ENCODE data around the gene LUM.

The LUM gene

GRCh38 chr12:91100906-91101305 is 10.4 kb downstream of the LUM start:
- no peak for TF ChIP-seq CTCF (IDR thresholded peaks at IDR 0.05)

GRCh38 chr12:91099836-91100235 is 11.5 kb downstream of the LUM start:
- no peak for TF ChIP-seq CTCF (IDR thresholded peaks at IDR 0.05)

GRCh38 chr12:91099341-91099740 is 12.0 kb downstream of the LUM start:
- TF ChIP-seq CTCF (IDR thresholded peaks at IDR 0.05): no peak

GRCh38 chr12:91098941-91099340 is 12.4 kb downstream of the LUM start:
- TF ChIP-seq CTCF (IDR thresholded peaks at IDR 0.05): no peak

- TF ChIP-seq CTCF (IDR thresholded peaks at IDR 0.05): no peak
These were observed 12.8 kb downstream of the LUM start for GRCh38 chr12:91098461-91098860.

GRCh38 chr12:91094957-91095356 is 16.3 kb downstream of the LUM start:
- TF ChIP-seq CTCF (IDR thresholded peaks at IDR 0.05): no peak

GRCh38 chr12:91094032-91094662 is 17.1 kb downstream of the LUM start:
- TF ChIP-seq CTCF (IDR thresholded peaks at IDR 0.05): no peak

- TF ChIP-seq CTCF (IDR thresholded peaks at IDR 0.05): no peak
These were observed 18.0 kb downstream of the LUM start for GRCh38 chr12:91093341-91093740.

All from LNCAP (cell line).